Upper lobe of left lung (tissue), 6 donors: ENCODE data around the gene AAK1. TPM values are rescaled to one million over a fixed set of nuclear protein-coding genes. Genes with fewer than 3 reads are reported as not detected.

Experiments
- ATAC-seq, 2 donors: fragments of 200-7000 bp; cut with Tn5 transposase; one replicate each; pipeline ENCODE4 v1.9.1; 2022; ENCODE audit warnings: mild to moderate bottlenecking in 2 of 2, moderate library complexity in 2 of 2; ENCODE audit not compliant: low FRiP score in 2 of 2
- DNase-seq, 2 donors: peaks; one replicate each; pipeline ENCODE4 v3.0.0-alpha.2; 2019 to 2020
- H3K27ac ChIP-seq, 4 donors: fragments of 200-600 bp; sonication (generic); one replicate each; pipeline ENCODE4 v1.5.1; 2016 to 2019
- H3K27me3 ChIP-seq, 4 donors: fragments of 200-600 bp; sonication (generic); one replicate each; pipeline ENCODE4 v1.5.1; 2017 to 2019
- H3K36me3 ChIP-seq, 4 donors: fragments of 200-600 bp; sonication (generic); one replicate each; pipeline ENCODE4 v1.5.1; 2016 to 2019
- H3K4me1 ChIP-seq, 4 donors: fragments of 200-600 bp; sonication (generic); one replicate each; pipeline ENCODE4 v1.5.1; 2018 to 2019
- H3K4me3 ChIP-seq, 4 donors: fragments of 200-600 bp; sonication (generic); one replicate each; pipeline ENCODE4 v1.5.1; 2017 to 2019; ENCODE audit warnings: mild to moderate bottlenecking in 2 of 4, moderate library complexity in 1 of 4
- H3K9me3 ChIP-seq, 4 donors: fragments of 200-600 bp; sonication (generic); one replicate each; pipeline ENCODE4 v1.5.1; 2018 to 2019
- CTCF ChIP-seq, 6 experiments: fragments of 450-650 bp in 4 of 6; fragments of 200-600 bp in 2 of 6; sonication (generic) in 2 of 6; IDR thresholded peaks; one replicate each; pipeline ENCODE4 v1.5.1; 2016 to 2019; ENCODE audit warnings: antibody characterized with exemption in 6 of 6
- EP300 ChIP-seq, 4 donors: sonication (generic); formaldehyde crosslinking; IDR thresholded peaks; one replicate each; pipeline ENCODE4 v1.5.1; 2017; ENCODE audit warnings: antibody characterized with exemption in 4 of 4, control low read depth in 2 of 4
- POLR2A ChIP-seq, 4 donors: fragments of 450-650 bp; IDR thresholded peaks; one replicate each; pipeline ENCODE4 v1.5.1; 2016 to 2017; ENCODE audit warnings: antibody characterized with exemption in 4 of 4, mild to moderate bottlenecking in 2 of 4
- POLR2AphosphoS5 ChIP-seq, 2 donors: sonication (generic); formaldehyde crosslinking; IDR thresholded peaks; one replicate each; pipeline ENCODE4 v1.5.1; 2017; ENCODE audit warnings: antibody characterized with exemption in 2 of 2
- WGBS, 2 donors: methylation state at CpG; one replicate each; pipeline ENCODE4 v1.1.5; 2017 to 2018; 5-methylcytosine and 5-hydroxymethylcytosine counted together
- total RNA-seq, 6 donors: library from RNA; depleted of rRNA in 4 of 6; stranded (reverse); fragments of >200 nt in 4 of 6; gene quantifications; one replicate each; pipeline versions ENCODE4 v1.1.0 to v1.2.1, GENCODE V29; 2016 to 2021
- donor health status: DM: no; HTN: no; CAD: no; lungs with moderate emphysema.
- donor health status: DM: no; HTN: yes; CAD: no; lungs with severe emphysema.

Gene AAK1
- total RNA-seq, 6 donors from 2014 or later: 45.1 to 105 (median 58.8) TPM

GRCh38 chr2:69669666-69670065 is 26.1 kb upstream of the AAK1 start:
- no peaks in the 10 kb centered on the region for H3K9me3 ChIP-seq
- peaks cover 0 to 7% (median 2%) of the 10 kb centered on the region in 4 donors for H3K4me1 ChIP-seq
- WGBS, 2 donors: 79 to 96% methylated on average over 2 of the region's 2 CpGs
- H3K27ac ChIP-seq: no peak overlapping the region
- H3K36me3 ChIP-seq: no peaks in the 10 kb centered on the region
- DNase-seq (no peak), ATAC-seq (no peak)
- TF ChIP-seq POLR2AphosphoS5 (IDR thresholded peaks at IDR 0.05) (no peak), POLR2A (IDR thresholded peaks at IDR 0.05) (no peak), EP300 (IDR thresholded peaks at IDR 0.05) (no peak), CTCF (IDR thresholded peaks at IDR 0.05) (no peak)
- no peak overlapping the region for H3K4me3 ChIP-seq
- H3K27me3 ChIP-seq: no peaks in the 10 kb centered on the region

GRCh38 chr2:69668598-69668997 is 25.1 kb upstream of the AAK1 start:
- Histone ChIP-seq H3K4me1 (no peaks in the 10 kb centered on the region), H3K27me3 (no peaks in the 10 kb centered on the region), H3K4me3 (no peak overlapping the region), H3K36me3 (no peaks in the 10 kb centered on the region), H3K27ac (no peak overlapping the region), H3K9me3 (no peaks in the 10 kb centered on the region)
- WGBS, 2 donors: 89 to 95% methylated on average over 5 of the region's 5 CpGs
- no peak for TF ChIP-seq EP300 (IDR thresholded peaks at IDR 0.05)
- no peak for TF ChIP-seq CTCF (IDR thresholded peaks at IDR 0.05)
- TF ChIP-seq POLR2A (IDR thresholded peaks at IDR 0.05): no peak
- ATAC-seq: no peak
- no peak for DNase-seq

GRCh38 chr2:69667805-69668382 is 24.4 kb upstream of the AAK1 start:
- 65 to 74% methylated on average over 7 of the region's 7 CpGs for WGBS, 2 donors
- H3K36me3 ChIP-seq: no peaks in the 10 kb centered on the region
- no peak overlapping the region for H3K27ac ChIP-seq
- H3K4me1 ChIP-seq: no peaks in the 10 kb centered on the region
- H3K9me3 ChIP-seq: no peaks in the 10 kb centered on the region
- ATAC-seq (no peak), DNase-seq (no peak)
- no peaks in the 10 kb centered on the region for H3K27me3 ChIP-seq
- no peak overlapping the region for H3K4me3 ChIP-seq
- TF ChIP-seq EP300 (IDR thresholded peaks at IDR 0.05): no peak
- TF ChIP-seq POLR2A (IDR thresholded peaks at IDR 0.05): no peak
- no peak for TF ChIP-seq CTCF (IDR thresholded peaks at IDR 0.05)
- TF ChIP-seq POLR2AphosphoS5 (IDR thresholded peaks at IDR 0.05): no peak

- no peak for DNase-seq
- WGBS, 2 donors: 95 to 98% methylated on average over 9 of the region's 9 CpGs
These were observed 21.6 kb upstream of the AAK1 start for GRCh38 chr2:69665152-69665551.

More at GRCh38 chr2:69665152-69665551, 21.6 kb upstream of the AAK1 start:
- ATAC-seq: no peak
- H3K27me3 ChIP-seq: no peaks in the 10 kb centered on the region
- H3K27ac ChIP-seq: no peak overlapping the region
- H3K4me3 ChIP-seq: no peak overlapping the region
- H3K36me3 ChIP-seq: no peaks in the 10 kb centered on the region
- H3K9me3 ChIP-seq: no peaks in the 10 kb centered on the region
- peaks cover 0 to 3% (median 0%) of the 10 kb centered on the region in 4 donors for H3K4me1 ChIP-seq
- TF ChIP-seq CTCF (IDR thresholded peaks at IDR 0.05): no peak
